ENCODE measurements around the gene C1QL2.

Gene C1QL2

GRCh38 chr2:119144806-119145205 lies 13.7 kb downstream of the C1QL2 start:
- H3K36me3 ChIP-seq (ENCODE audit: control insufficient read depth, insufficient read depth, low read length), result no peaks in the 10 kb centered on the region

GRCh38 chr2:119142824-119143223 lies 15.7 kb downstream of the C1QL2 start:
- Histone ChIP-seq H3K27ac (ENCODE audit: insufficient read depth, low read length, poor library complexity, severe bottlenecking) (no peak overlapping the region), H3K4me1 (ENCODE audit: control insufficient read depth, insufficient read depth, low read length, poor library complexity, severe bottlenecking) (no peaks in the 10 kb centered on the region), H3K4me3 (ENCODE audit: insufficient read depth, low read depth, low read length, poor library complexity, severe bottlenecking) (no peak overlapping the region), H3K36me3 (ENCODE audit: control insufficient read depth, insufficient read depth, low read length) (no peaks in the 10 kb centered on the region), H3K27me3 (replicated peaks; ENCODE audit: control insufficient read depth, insufficient read depth, low read length, poor library complexity, severe bottlenecking) (no peaks in the 10 kb centered on the region), H3K9me3 (ENCODE audit: control insufficient read depth, low read length) (no peaks in the 10 kb centered on the region)
- DNase-seq, result no peak

More at GRCh38 chr2:119144806-119145205, 13.7 kb downstream of the C1QL2 start:
- Histone ChIP-seq H3K4me3 (ENCODE audit: insufficient read depth, low read depth, low read length, poor library complexity, severe bottlenecking) (no peak overlapping the region), H3K4me1 (ENCODE audit: control insufficient read depth, insufficient read depth, low read length, poor library complexity, severe bottlenecking) (no peaks in the 10 kb centered on the region), H3K9me3 (ENCODE audit: control insufficient read depth, low read length) (no peaks in the 10 kb centered on the region), H3K27ac (ENCODE audit: insufficient read depth, low read length, poor library complexity, severe bottlenecking) (no peak overlapping the region), H3K27me3 (replicated peaks; ENCODE audit: control insufficient read depth, insufficient read depth, low read length, poor library complexity, severe bottlenecking) (no peaks in the 10 kb centered on the region)
- DNase-seq, result no peak

DNA sequence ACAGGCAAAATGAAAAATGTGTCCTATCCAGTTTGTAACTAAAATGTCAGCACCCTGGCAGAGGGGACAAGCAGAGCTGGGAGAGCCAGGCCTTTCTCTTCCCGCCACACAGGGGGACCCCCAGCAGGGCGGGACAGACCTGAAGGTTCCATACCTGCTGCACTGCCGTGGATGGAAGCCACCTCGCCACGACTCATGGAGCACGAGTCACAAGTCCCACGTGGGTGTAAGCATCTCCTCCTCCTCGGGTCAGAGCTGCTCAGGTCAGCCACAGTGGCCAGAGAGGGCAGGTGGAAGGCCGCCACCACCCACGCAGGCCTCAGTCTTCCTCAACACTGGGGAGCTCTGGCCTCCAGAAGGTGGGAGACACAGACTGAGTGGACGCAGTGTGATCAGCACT lies 21.0 kb downstream of the C1QL2 start:
- Histone ChIP-seq H3K4me3 (ENCODE audit: insufficient read depth, low read depth, low read length, poor library complexity, severe bottlenecking) (no peak overlapping the region), H3K4me1 (ENCODE audit: control insufficient read depth, insufficient read depth, low read length, poor library complexity, severe bottlenecking) (no peaks in the 10 kb centered on the region), H3K27ac (ENCODE audit: insufficient read depth, low read length, poor library complexity, severe bottlenecking) (no peak overlapping the region), H3K9me3 (ENCODE audit: control insufficient read depth, low read length) (no peaks in the 10 kb centered on the region), H3K36me3 (ENCODE audit: control insufficient read depth, insufficient read depth, low read length) (no peaks in the 10 kb centered on the region), H3K27me3 (replicated peaks; ENCODE audit: control insufficient read depth, insufficient read depth, low read length, poor library complexity, severe bottlenecking) (no peaks in the 10 kb centered on the region)
- no peak for DNase-seq

- no peaks in the 10 kb centered on the region for H3K4me1 ChIP-seq (ENCODE audit: control insufficient read depth, insufficient read depth, low read length, poor library complexity, severe bottlenecking)
- no peaks in the 10 kb centered on the region for H3K9me3 ChIP-seq (ENCODE audit: control insufficient read depth, low read length)
- no peak for DNase-seq
- no peaks in the 10 kb centered on the region for H3K36me3 ChIP-seq (ENCODE audit: control insufficient read depth, insufficient read depth, low read length)
- no peaks in the 10 kb centered on the region for H3K27me3 ChIP-seq (replicated peaks; ENCODE audit: control insufficient read depth, insufficient read depth, low read length, poor library complexity, severe bottlenecking)
- H3K4me3 ChIP-seq (ENCODE audit: insufficient read depth, low read depth, low read length, poor library complexity, severe bottlenecking), result no peak overlapping the region
- H3K27ac ChIP-seq (ENCODE audit: insufficient read depth, low read length, poor library complexity, severe bottlenecking), result no peak overlapping the region
These were observed 21.7 kb downstream of the C1QL2 start for GRCh38 chr2:119136872-119137271.

DNA sequence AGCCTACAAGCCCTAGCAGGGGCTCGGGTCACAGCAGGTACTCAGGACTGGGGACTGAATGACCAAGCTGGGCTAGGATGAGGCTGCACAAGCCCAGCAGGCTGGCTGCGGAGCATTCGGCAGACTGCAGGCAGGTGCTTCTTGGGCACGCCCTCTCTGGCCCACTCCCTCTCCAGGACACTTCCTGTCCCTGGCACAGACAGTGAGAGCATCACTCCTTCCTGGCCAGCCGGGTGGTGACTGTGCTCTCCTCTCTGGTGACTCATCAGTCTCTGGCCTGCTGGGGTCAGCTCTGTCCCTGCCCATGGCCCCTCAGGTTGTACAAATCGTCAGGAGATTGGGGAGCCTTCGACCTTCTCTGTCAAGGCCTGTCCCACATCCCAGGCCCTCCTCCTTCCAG lies 22.5 kb downstream of the C1QL2 start:
- no peaks in the 10 kb centered on the region for H3K36me3 ChIP-seq (ENCODE audit: control insufficient read depth, insufficient read depth, low read length)
- no peak for DNase-seq

GRCh38 chr2:119134775-119135174 lies 23.8 kb downstream of the C1QL2 start:
- H3K9me3 ChIP-seq (ENCODE audit: control insufficient read depth, low read length), result no peaks in the 10 kb centered on the region
- no peak overlapping the region for H3K27ac ChIP-seq (ENCODE audit: insufficient read depth, low read length, poor library complexity, severe bottlenecking)
- no peak for DNase-seq
- no peaks in the 10 kb centered on the region for H3K36me3 ChIP-seq (ENCODE audit: control insufficient read depth, insufficient read depth, low read length)
- H3K4me3 ChIP-seq (ENCODE audit: insufficient read depth, low read depth, low read length, poor library complexity, severe bottlenecking), result no peak overlapping the region
- no peaks in the 10 kb centered on the region for H3K27me3 ChIP-seq (replicated peaks; ENCODE audit: control insufficient read depth, insufficient read depth, low read length, poor library complexity, severe bottlenecking)
- H3K4me1 ChIP-seq (ENCODE audit: control insufficient read depth, insufficient read depth, low read length, poor library complexity, severe bottlenecking), result no peaks in the 10 kb centered on the region

More for the DNA sequence above, 22.5 kb downstream of the C1QL2 start:
- Histone ChIP-seq H3K4me1 (ENCODE audit: control insufficient read depth, insufficient read depth, low read length, poor library complexity, severe bottlenecking) (no peaks in the 10 kb centered on the region), H3K27me3 (replicated peaks; ENCODE audit: control insufficient read depth, insufficient read depth, low read length, poor library complexity, severe bottlenecking) (no peaks in the 10 kb centered on the region), H3K27ac (ENCODE audit: insufficient read depth, low read length, poor library complexity, severe bottlenecking) (no peak overlapping the region), H3K4me3 (ENCODE audit: insufficient read depth, low read depth, low read length, poor library complexity, severe bottlenecking) (no peak overlapping the region), H3K9me3 (ENCODE audit: control insufficient read depth, low read length) (no peaks in the 10 kb centered on the region)

- Histone ChIP-seq H3K27me3 (replicated peaks; ENCODE audit: control insufficient read depth, insufficient read depth, low read length, poor library complexity, severe bottlenecking) (no peaks in the 10 kb centered on the region), H3K36me3 (ENCODE audit: control insufficient read depth, insufficient read depth, low read length) (no peaks in the 10 kb centered on the region), H3K27ac (ENCODE audit: insufficient read depth, low read length, poor library complexity, severe bottlenecking) (no peak overlapping the region), H3K4me3 (ENCODE audit: insufficient read depth, low read depth, low read length, poor library complexity, severe bottlenecking) (no peak overlapping the region), H3K4me1 (ENCODE audit: control insufficient read depth, insufficient read depth, low read length, poor library complexity, severe bottlenecking) (no peaks in the 10 kb centered on the region), H3K9me3 (ENCODE audit: control insufficient read depth, low read length) (no peaks in the 10 kb centered on the region)
- peak in 1 of 3 donors; percentile 3 for DNase-seq
These were observed 31.9 kb downstream of the C1QL2 start for GRCh38 chr2:119126650-119127049.

GRCh38 chr2:119123389-119123788 lies 35.2 kb downstream of the C1QL2 start:
- peaks cover 2% of the 10 kb centered on the region for H3K27me3 ChIP-seq (replicated peaks; ENCODE audit: control insufficient read depth, insufficient read depth, low read length, poor library complexity, severe bottlenecking)

GRCh38 chr2:119122663-119123062 lies 35.9 kb downstream of the C1QL2 start:
- no peaks in the 10 kb centered on the region for H3K36me3 ChIP-seq (ENCODE audit: control insufficient read depth, insufficient read depth, low read length)
- no peak overlapping the region for H3K4me3 ChIP-seq (ENCODE audit: insufficient read depth, low read depth, low read length, poor library complexity, severe bottlenecking)
- DNase-seq, result no peak
- H3K4me1 ChIP-seq (ENCODE audit: control insufficient read depth, insufficient read depth, low read length, poor library complexity, severe bottlenecking), result no peaks in the 10 kb centered on the region
- H3K27me3 ChIP-seq (replicated peaks; ENCODE audit: control insufficient read depth, insufficient read depth, low read length, poor library complexity, severe bottlenecking), result peaks cover 2% of the 10 kb centered on the region
- H3K9me3 ChIP-seq (ENCODE audit: control insufficient read depth, low read length), result no peaks in the 10 kb centered on the region
- H3K27ac ChIP-seq (ENCODE audit: insufficient read depth, low read length, poor library complexity, severe bottlenecking), result no peak overlapping the region

More at GRCh38 chr2:119123389-119123788, 35.2 kb downstream of the C1QL2 start:
- no peaks in the 10 kb centered on the region for H3K36me3 ChIP-seq (ENCODE audit: control insufficient read depth, insufficient read depth, low read length)
- H3K4me1 ChIP-seq (ENCODE audit: control insufficient read depth, insufficient read depth, low read length, poor library complexity, severe bottlenecking), result no peaks in the 10 kb centered on the region
- H3K27ac ChIP-seq (ENCODE audit: insufficient read depth, low read length, poor library complexity, severe bottlenecking), result no peak overlapping the region
- H3K4me3 ChIP-seq (ENCODE audit: insufficient read depth, low read depth, low read length, poor library complexity, severe bottlenecking), result no peak overlapping the region
- no peak for DNase-seq
- H3K9me3 ChIP-seq (ENCODE audit: control insufficient read depth, low read length), result no peaks in the 10 kb centered on the region

DNA sequence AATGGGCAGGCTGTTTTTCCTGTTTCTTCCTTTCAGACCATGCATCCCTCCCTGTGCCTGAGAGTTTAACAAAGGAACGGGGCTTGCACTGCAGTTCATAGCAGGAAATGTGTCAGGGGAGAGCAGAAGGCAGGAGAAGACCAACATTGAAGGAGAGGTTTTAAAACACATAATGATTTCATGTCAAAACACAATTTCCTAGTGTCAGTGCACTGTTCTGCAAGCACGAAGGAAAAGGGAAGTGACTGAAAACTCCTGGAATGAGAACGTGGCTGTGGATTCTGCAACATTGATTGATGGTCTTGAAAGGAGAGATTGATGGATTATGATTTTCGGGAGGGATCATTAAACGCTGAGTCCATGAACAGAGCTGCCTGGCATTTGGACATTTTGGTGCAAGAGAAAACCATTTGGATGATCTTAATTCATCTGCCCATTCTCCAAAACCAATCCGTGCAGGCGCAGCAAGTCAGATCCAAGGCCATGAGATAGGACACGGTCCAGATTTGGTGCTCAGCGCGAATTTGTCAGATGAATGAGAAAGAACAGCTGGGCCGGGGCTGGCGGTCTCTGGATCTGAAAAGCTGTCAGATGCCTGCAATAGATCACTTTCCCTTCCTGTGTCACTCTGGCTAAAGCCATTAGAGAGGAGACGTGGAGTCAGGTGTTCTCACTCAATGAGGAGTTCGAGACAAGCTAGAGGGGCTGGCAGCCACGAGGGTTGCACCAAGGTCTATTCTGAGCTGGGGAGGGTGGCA lies 38.4 kb downstream of the C1QL2 start:
- H3K27me3 ChIP-seq (replicated peaks; ENCODE audit: control insufficient read depth, insufficient read depth, low read length, poor library complexity, severe bottlenecking), result peaks cover 2% of the 10 kb centered on the region
- DNase-seq, result no peak
- no peaks in the 10 kb centered on the region for H3K36me3 ChIP-seq (ENCODE audit: control insufficient read depth, insufficient read depth, low read length)
- H3K27ac ChIP-seq (ENCODE audit: insufficient read depth, low read length, poor library complexity, severe bottlenecking), result no peak overlapping the region
- H3K4me1 ChIP-seq (ENCODE audit: control insufficient read depth, insufficient read depth, low read length, poor library complexity, severe bottlenecking), result no peaks in the 10 kb centered on the region
- no peak overlapping the region for H3K4me3 ChIP-seq (ENCODE audit: insufficient read depth, low read depth, low read length, poor library complexity, severe bottlenecking)
- no peaks in the 10 kb centered on the region for H3K9me3 ChIP-seq (ENCODE audit: control insufficient read depth, low read length)

All from effector memory CD4-positive, alpha-beta T cell (primary cell).